NOMO-1 treated with dmso at 0.1 percent for 144 hours (cell line): Measurements from ENCODE around the gene ACAP1.
"Not testable (repeated sequence)": the region's sequence is repeated elsewhere in the genome, so short reads cannot be mapped to it uniquely, and the experiment has no call there.

Experiments
- DNase-seq: peaks from one replicate; lab custom pipeline; 2025; ENCODE audit not compliant: unreplicated experiment; lab: John Stamatoyannopoulos, UW

The ACAP1 gene

GRCh38 chr17:7354262-7354843, 18.0 kb downstream of the ACAP1 start:
- DNase-seq = no peak

DNA sequence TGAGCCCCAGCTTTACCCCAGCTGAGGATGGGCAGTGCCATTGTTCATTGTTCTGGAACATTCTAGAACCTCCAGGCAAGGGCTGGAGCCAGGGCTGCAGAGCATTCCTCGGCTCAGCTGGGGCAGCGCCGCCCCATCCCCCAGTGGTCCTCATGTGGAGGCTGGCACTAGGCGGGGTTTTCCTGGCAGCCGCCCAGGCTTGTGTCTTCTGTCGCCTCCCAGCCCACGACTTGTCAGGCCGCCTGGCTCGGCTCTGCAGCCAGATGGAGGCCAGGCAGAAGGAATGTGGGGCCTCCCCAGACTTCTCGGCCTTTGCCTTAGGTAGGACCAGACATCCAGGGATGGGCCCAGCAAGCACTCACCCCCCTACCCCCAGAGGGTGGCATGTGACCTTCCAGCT, 18.7 kb downstream of the ACAP1 start, which contains the start of gene TMEM95:
TMEM95 (plus strand) TSS at position 104 of the 400 bp plus-strand sequence; CDS start at position 153, 49 bp downstream.
- no peak for DNase-seq

DNA sequence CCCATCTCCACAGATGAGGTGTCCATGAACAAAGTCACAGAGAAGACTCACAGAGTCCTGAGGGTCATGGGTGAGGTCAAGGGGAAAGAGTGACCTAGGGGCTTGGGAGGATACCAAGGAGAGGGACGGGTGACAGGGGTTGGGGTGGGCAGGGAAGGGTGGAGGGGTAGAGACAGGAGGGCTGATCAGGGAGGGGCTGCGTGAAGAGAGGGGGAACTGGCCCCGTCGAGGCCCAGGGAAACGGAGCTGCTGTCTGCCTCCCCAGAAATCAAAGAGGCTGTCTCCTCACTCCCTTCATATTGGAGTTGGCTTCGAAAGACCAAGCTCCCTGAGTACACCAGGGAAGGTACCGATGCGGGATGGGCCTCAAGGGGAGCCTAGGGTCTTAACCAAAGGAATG, 19.2 kb downstream of the ACAP1 start:
- no peak for DNase-seq

DNA sequence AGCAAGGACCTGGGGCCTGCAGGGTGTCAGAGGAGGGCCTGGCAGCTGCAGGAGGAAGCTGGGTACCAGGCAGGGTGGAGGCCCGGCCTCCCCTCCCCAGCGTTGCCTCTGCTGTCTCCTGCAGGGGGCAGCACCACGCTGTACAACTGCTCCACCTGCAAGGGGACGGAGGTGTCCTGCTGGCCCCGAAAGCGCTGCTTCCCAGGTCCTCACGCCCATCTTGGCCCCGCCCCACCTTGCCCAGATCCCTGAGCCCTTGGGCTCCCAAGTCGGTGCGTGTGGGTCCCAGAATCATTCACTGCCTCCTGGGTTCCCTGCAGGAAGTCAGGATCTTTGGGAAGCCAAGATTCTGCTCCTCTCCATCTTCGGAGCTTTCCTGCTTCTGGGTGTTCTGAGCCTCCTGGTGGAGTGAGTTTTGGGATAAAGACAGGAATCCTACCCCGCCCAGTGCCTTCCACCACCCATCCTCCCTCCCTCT, 19.8 kb downstream of the ACAP1 start:
- DNase-seq = peak; percentile 38

DNA sequence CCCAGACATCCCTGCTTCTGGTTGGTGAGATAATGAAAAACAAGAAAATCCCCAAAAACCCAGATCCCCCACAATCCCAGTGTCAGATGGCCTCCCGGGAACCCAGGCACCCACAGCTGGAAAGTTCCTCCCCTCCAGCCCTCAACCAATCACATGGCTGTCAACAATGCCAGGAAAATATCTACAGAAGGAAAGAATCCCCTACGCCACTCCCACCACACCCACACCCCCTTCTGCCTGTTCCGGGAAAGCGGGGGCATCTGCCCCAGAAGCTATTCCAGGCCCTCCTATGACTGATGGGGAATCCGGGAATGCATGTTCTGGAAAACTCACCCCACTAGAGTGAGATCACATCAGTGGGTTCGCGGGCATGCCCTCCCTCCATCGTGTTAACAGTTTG, 20.4 kb downstream of the ACAP1 start:
- DNase-seq = no peak

DNA sequence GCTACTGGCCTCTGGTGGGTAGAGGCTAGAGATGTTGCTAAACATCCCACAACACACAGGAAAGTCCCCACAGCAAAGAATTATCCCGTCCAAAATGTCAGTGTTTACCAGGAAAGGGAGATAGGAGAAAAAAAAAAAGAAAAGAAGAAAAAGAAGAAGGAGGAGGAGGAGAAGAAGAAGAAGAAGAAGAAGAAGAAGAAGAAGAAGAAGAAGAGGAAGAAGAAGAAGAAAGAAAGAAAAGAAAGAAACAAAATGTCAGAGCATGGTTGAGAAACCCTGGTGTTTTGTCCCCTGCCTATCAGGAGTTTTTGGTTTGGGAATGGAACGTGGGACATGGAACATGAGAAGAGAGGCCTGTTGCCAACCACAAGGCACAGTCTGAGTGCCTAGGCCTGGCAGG, 21.1 kb downstream of the ACAP1 start:
- DNase-seq = no peak

GRCh38 chr17:7361906-7362305, 25.6 kb downstream of the ACAP1 start:
- DNase-seq = no peak

DNA sequence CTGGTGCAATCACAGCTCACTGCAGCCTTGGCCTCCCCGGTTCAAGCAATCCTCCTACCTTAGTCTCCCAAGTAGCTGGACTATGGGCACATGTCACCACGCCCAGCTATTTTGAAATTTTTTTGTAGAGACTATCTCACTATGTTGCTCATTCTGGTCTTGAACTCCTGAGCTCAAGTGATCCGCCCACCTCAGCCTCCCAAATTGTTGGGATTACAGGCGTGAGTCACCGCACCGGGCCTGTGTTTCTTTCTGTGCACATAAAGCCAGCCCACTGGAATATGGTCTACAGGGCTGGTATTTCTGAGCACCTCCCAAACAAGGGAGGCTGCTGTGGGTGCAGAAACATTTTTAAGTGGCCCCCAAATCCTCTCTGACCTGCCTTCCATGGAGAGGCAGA, 27.0 kb downstream of the ACAP1 start:
- DNase-seq = no peak

DNA sequence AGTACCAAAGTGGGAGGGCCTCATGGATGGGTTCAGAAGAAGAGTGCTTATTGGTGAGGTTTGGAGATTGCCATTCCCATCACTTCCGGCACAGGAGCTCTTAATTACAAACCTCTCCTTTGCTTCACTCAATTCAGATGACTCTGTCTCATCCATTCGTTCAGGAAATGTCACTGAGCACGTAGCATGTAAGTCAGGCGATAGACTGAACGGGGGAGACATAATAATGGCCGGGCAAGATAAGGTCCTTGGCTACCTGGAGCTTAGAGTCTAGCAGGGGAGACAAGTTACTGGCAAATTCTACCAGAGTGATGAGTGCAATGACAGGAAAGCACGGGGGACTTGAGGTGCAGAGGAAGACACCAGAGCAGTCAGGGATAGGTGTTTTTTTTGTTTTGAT, 29.6 kb downstream of the ACAP1 start:
- DNase-seq = not testable (repeated sequence)

DNA sequence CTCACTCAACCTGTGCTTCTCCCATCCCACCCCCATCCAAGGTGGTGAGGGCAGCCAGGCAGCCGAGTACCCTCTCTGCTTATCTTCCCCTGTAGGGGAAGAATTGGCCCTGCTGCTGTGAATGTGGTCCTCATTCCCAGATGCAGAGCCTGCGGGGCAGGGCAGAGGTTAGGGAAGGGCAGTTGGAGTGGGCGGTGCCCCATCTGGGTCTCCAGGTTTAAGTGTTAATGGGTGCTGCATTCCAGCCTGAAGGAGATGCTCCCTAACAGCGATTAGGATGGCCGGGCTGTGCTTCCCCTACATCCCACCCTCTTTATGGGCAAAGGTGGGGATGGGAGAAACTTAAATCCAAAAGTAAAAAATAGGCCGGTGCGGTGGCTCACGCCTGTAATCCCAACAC, 30.8 kb downstream of the ACAP1 start:
- no peak for DNase-seq

DNA sequence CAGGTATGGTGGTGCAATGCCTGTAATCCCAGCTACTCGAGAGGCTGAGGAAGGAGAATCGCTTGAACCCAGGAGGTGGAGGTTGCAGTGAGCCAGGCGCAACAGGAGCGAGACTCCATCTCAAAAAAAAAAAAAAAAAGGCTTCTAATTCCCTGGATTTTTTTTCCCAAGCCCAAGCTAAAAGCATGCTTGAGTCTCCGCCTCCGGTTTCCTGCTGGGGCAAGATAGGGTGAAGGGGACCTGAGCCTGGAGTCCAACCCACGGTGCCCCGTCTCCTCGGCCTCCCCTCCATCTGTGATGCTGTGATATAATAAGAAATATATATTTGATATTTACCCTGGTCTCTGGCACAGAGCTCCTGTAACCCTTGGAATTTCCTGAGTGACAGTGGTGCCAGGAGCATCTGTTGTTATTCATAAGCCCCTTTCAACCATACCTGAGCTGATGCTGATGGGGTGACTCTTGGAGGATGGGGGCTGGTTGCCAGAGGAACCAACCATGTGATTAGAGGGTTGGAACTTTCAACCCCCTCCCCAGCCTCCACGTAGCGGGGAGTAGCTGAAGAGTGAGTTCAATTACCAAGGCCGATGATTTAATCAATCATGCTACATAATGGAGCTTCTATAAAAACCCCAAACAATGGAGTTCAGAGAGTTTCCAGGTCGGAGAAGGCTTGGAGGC, 31.7 kb downstream of the ACAP1 start:
- no peak for DNase-seq

DNA sequence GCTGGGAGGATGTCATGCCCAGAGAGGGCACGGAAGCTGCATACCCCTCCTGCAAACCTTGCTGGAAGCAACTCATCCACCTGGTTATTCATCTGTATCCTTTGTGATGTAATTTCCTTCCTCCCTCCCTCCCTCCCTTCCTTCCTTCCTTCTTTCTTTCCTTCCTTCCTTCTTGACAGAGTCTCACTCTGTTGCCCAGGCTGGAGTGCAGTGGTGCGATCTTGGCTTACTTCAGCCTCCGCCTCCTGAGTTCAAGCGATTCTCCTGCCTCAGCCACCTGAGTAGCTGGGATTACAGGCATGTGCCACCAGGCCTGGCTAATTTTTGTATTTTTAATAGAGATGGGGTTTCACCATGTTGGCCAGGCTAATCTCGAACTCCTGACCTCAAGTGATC, 32.3 kb downstream of the ACAP1 start:
- DNase-seq = not testable (repeated sequence)

GRCh38 chr17:7369825-7370224, 33.5 kb downstream of the ACAP1 start:
- DNase-seq = no peak

- DNase-seq = no peak
Measured at GRCh38 chr17:7370853-7371252, 34.5 kb downstream of the ACAP1 start.

GRCh38 chr17:7374353-7374752, 38.0 kb downstream of the ACAP1 start:
- DNase-seq = no peak

GRCh38 chr17:7379134-7379533, 42.8 kb downstream of the ACAP1 start:
- no peak for DNase-seq

DNA sequence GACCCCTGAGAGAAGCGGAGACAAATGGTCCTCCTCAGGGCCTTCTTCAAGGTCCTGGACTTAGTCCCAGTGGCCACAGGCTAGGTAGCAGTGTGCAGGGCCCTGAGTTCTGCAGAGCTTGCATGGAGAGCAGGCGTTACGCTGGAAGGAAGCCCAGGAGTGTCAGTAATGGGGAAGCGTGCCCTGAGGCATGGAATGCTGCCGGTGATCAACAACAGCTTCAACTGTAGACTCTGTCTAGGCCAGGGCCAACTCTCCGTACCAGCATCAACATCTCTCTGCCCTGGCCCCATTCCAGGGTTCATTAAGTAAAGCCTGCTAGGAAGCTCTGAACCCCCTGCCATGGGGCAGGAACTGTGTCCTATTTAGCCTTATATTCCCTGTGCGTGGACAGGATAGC, 44.0 kb downstream of the ACAP1 start:
- no peak for DNase-seq

DNA sequence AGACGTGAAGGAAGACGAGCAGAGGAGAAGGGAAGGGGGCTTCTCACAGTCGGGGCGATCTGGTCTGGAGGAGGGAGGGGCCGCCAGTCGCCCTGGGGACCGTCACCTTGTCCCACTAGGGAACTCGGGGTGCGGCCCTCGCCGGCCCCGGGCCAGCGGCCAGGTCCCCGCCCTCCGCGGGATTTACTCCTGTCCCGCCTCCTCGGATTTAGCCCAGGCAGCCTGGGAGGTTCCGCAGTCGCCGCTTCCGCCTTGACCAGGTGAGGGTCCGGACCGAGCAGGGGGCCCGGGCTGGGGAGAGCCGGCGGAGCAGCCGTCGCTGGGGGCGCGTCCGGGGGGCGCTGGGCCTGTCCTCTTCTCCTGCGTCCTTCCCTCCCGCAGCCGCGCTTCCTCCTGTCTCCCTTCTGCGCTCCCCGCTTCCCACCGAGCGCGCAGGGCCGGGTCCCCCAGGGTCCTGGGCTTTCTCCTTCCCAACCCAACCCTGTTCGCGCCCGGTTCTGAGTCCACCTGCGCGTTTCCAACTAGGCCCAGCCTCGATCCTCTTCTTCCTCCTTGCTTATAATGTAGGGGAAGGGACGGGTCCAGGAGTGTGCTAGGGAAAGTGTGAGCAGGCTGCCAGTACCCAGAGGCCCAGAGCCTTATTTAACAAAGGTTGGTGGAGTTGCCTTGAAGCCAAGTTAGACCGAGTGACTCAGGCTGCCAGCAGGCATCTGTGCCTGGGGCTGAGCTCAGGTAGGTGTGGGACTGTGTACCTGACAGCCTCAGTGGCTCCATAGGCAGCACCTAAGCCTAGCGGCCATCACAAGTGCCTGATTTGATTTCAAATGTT, 44.7 kb downstream of the ACAP1 start, which contains the start of gene TNK1:
TNK1 (plus strand) TSS at position 235 of the 829 bp plus-strand sequence. CDS start 1,838 bp downstream, outside the sequence.
- no peak for DNase-seq

DNA sequence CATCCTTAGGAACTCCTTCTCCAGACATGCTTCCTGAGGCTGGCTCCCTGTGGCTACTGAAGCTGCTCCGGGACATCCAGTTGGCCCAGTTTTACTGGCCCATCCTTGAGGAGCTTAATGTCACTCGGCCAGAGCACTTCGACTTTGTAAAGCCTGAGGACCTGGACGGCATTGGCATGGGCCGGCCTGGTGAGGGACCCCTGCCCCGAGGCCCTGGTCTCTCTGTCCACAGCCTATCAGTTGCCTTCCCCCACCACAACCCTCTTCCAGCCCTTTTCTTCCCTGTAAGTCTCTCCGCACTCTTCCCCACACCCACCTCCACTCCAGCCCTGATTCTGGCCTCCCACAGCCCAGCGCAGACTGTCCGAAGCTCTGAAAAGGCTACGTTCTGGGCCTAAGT, 46.6 kb downstream of the ACAP1 start:
- DNase-seq = no peak

GRCh38 chr17:7383371-7383741, 47.0 kb downstream of the ACAP1 start:
- DNase-seq = no peak

DNA sequence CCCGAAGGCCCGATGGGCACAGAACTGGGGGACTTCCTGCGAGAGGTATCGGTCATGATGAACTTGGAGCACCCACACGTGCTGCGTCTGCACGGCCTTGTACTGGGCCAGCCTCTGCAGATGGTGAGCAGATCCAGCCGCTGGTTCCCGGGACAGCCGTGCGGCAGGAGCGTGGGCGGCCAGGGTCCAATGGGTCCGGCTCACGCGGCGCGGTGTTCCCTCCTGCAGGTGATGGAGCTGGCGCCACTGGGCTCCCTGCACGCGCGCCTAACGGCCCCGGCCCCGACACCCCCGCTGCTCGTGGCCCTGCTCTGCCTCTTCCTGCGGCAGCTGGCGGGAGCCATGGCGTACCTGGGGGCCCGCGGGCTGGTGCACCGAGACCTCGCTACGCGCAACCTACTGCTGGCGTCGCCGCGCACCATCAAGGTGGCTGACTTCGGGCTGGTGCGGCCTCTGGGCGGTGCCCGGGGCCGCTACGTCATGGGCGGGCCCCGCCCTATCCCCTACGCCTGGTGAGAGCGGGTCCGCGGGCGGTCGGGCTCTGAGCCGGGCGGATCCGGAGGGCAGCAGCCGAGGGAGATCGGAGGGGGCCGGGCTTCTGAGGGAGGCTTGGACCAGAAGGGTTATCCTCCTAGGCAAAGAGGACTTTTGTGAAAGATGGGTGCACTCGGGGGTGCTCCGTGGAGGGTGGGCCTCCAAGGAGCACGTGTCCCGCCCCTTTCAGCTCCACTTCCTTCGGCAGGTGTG, 47.6 kb downstream of the ACAP1 start:
- no peak for DNase-seq
